Ascending aorta (tissue), 2 donors: ENCODE data around the gene SNX9. TPM values are rescaled to one million over a fixed set of nuclear protein-coding genes. Genes with fewer than 3 reads are reported as not detected.
A peak's percentile ranks its signal among the peaks of the same experiment; 100 is the strongest.

Experiments
- DNase-seq, 2 donors: peaks; one replicate each; pipeline ENCODE4 v3.0.0-alpha.2; 2019; ENCODE audit warnings: low spot score in 2 of 2
- H3K27ac ChIP-seq, 2 donors: fragments of 200-600 bp; sonication (generic); one replicate each; pipeline ENCODE4 v1.5.1; 2016 to 2017; ENCODE audit warnings: mild to moderate bottlenecking in 1 of 2
- H3K27me3 ChIP-seq: fragments of 200-600 bp; sonication (generic); one replicate; pipeline ENCODE4 v1.5.1; 2017
- H3K36me3 ChIP-seq, 2 donors: fragments of 200-600 bp; sonication (generic); one replicate each; pipeline ENCODE4 v1.5.1; 2016
- H3K4me1 ChIP-seq, 2 donors: fragments of 200-600 bp; sonication (generic); one replicate each; pipeline ENCODE4 v1.5.1; 2016 to 2017; ENCODE audit warnings: mild to moderate bottlenecking in 1 of 2
- H3K4me3 ChIP-seq, 2 donors: fragments of 200-600 bp; sonication (generic); one replicate each; pipeline ENCODE4 v1.5.1; 2016 to 2017; ENCODE audit warnings: mild to moderate bottlenecking in 1 of 2
- H3K9me3 ChIP-seq, 2 donors: fragments of 200-600 bp; sonication (generic); one replicate each; pipeline ENCODE4 v1.5.1; 2016
- intact Hi-C: fragments of 100-400 bp; cut with DNase I; formaldehyde crosslinking; loops from one replicate; pipeline ENCODE4 v1.15.1; 2023
- total RNA-seq: library from RNA; depleted of rRNA; stranded (reverse); fragments of >200 nt; gene quantifications from one replicate; pipeline ENCODE4 v1.1.0, GENCODE V29; 2016
- TF ChIP-seq, protein P1 (sequence below), 3 experiments: fragments of 200-600 bp in 2 of 3; fragments of 450-650 bp in 1 of 3; sonication (generic) in 2 of 3; IDR thresholded peaks; one replicate each; pipeline ENCODE4 v1.5.1; 2016 to 2019; ENCODE audit warnings: antibody characterized with exemption in 3 of 3, mild to moderate bottlenecking in 1 of 3, moderate library complexity in 1 of 3

Gene SNX9
- total RNA-seq, 1 donor from 2014 or later, result 55.2 TPM

DNA sequence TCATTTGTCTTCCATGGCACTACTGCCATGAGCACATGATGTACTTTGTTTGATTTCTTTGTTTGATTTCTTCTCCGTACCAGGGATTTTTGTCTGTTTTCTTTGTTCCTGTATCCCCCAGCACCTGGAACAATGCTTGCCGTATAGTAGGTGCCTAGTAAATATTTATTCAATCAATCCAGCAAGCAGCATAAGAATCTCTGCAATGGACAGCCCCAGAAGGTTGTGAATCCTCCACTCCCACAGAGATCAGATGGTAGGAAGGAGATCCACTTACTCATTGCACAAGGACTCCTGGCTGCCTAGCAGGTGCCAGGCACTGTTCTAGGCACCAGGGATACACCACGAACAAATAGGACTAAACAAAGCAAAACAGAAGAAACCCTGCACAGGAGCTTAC, 151.9 kb downstream of the SNX9 start:
- no peak overlapping the region for H3K27ac ChIP-seq
- H3K4me1 ChIP-seq, result no peaks in the 10 kb centered on the region
- no peak overlapping the region for H3K4me3 ChIP-seq
- intact Hi-C loops, result no loop called here
- no peaks in the 10 kb centered on the region for H3K36me3 ChIP-seq
- H3K9me3 ChIP-seq, result no peaks in the 10 kb centered on the region
- H3K27me3 ChIP-seq, result no peaks in the 10 kb centered on the region
- DNase-seq, result peak in 1 of 2 donors; percentile 5
- TF ChIP-seq, protein P1, sequence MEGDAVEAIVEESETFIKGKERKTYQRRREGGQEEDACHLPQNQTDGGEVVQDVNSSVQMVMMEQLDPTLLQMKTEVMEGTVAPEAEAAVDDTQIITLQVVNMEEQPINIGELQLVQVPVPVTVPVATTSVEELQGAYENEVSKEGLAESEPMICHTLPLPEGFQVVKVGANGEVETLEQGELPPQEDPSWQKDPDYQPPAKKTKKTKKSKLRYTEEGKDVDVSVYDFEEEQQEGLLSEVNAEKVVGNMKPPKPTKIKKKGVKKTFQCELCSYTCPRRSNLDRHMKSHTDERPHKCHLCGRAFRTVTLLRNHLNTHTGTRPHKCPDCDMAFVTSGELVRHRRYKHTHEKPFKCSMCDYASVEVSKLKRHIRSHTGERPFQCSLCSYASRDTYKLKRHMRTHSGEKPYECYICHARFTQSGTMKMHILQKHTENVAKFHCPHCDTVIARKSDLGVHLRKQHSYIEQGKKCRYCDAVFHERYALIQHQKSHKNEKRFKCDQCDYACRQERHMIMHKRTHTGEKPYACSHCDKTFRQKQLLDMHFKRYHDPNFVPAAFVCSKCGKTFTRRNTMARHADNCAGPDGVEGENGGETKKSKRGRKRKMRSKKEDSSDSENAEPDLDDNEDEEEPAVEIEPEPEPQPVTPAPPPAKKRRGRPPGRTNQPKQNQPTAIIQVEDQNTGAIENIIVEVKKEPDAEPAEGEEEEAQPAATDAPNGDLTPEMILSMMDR (IDR thresholded peaks at IDR 0.05), result no peak

DNA sequence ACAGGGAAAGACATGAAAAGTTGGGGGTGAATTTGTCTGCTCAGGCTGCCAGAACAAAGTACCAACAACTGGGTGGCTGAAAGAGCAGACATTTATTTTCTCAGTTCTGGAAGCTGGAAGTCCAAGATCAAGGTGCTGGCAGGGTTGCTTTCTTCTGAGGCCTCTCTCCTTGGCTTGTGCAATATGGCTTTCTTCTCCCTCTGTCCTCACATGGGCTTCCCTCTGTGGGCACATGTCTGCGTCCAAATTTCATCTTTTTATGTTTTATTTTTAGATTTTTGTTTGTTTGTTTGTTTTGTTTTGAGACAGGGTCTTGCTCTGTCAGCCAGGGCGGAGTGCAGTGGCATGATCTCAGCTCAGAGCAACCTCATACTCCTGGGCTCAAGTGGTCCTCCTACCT, 152.4 kb downstream of the SNX9 start:
- DNase-seq, result peak in 1 of 2 donors; percentile 25
- intact Hi-C loops, result no loop called here
- TF ChIP-seq, protein P1 (IDR thresholded peaks at IDR 0.05), result no peak
- Histone ChIP-seq H3K9me3 (no peaks in the 10 kb centered on the region), H3K4me3 (no peak overlapping the region), H3K36me3 (no peaks in the 10 kb centered on the region), H3K4me1 (no peaks in the 10 kb centered on the region), H3K27ac (no peak overlapping the region), H3K27me3 (no peaks in the 10 kb centered on the region)

DNA sequence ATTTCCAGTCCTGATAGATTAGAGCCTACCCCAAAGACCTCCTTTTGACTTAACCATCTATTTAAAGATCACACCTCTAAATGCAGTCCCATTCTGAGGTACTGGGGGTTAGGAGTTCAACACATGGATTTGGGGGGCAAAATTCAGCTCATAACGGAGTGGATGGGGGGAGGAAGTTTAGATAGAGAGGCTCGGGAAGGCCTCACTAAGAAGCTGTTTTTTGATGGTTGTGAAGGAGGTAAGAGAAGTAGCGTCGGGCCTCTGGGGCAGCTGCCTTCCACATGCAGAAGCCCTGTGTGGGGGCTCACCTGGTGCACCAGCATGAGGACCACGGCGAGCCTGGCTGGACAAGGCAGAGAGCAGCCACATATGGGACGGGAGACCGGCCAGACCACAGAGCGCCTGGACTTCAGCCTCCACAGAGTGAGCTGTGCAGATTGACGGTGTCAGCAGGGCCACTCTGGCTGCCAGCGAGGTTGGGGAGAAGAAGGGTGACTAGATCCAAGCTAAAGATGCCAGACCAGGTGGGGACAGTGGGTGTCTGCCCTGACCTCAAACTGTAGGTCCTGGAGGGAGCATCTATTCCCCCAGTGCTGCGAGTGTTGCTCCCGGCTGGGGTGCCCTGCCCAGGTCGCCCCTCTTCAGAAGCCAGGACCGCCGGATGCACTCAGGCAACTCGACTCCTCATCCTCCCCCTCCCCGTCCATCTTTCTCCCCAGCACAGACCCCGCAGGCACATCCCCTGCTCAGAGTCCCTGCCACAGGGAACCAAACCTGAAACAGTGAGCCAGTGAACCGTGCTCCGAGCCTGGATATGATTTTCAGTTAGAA, 153.5 kb downstream of the SNX9 start:
- H3K27me3 ChIP-seq, result no peaks in the 10 kb centered on the region
- peak in 1 of 2 donors; percentile 53 for DNase-seq
- intact Hi-C loops, result no loop called here
- H3K4me3 ChIP-seq, result no peak overlapping the region
- no peak overlapping the region for H3K27ac ChIP-seq
- H3K9me3 ChIP-seq, result no peaks in the 10 kb centered on the region
- TF ChIP-seq, protein P1 (IDR thresholded peaks at IDR 0.05), result no peak
- no peaks in the 10 kb centered on the region for H3K36me3 ChIP-seq
- peaks cover 0 to 5% of the 10 kb centered on the region in 2 donors for H3K4me1 ChIP-seq

DNA sequence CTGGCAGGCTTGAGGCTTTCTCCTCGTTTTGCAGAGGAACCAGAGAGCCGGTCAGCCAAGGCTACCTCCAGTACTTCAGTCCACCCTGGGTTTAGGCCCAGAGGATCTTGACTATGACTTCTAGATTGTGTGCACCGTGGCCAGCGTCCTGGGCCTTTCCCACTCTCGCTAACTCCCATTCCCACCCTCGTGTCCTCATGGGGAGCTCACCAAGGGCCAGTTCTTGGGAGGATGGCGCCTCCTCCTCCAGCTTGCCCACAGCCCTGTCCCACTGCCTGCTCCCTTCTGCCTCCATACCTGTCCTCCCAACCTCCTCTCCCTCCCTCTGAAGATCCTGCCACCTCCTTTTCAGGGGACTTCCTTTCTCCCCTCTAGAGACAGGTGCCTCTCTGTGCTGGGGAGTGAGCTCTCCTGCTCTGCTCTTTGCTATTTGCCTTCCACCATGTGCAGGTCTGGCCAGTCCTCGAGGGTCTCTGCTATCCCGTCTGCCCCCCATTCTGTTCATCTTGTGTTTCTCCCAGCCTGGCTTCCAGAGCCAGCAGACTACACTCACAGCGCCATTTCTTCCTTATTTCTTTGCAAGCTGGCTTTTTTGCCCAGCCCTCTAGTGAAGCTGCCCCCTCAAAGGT, 154.2 kb downstream of the SNX9 start:
- TF ChIP-seq, protein P1 (IDR thresholded peaks at IDR 0.05), result no peak
- H3K4me1 ChIP-seq, result peaks cover 0 to 9% of the 10 kb centered on the region in 2 donors
- no peak overlapping the region for H3K27ac ChIP-seq
- H3K9me3 ChIP-seq, result no peaks in the 10 kb centered on the region
- no peaks in the 10 kb centered on the region for H3K27me3 ChIP-seq
- no peaks in the 10 kb centered on the region for H3K36me3 ChIP-seq
- no peak overlapping the region for H3K4me3 ChIP-seq
- intact Hi-C loops, result no loop called here
- peak in 1 of 2 donors; percentile 50 for DNase-seq

DNA sequence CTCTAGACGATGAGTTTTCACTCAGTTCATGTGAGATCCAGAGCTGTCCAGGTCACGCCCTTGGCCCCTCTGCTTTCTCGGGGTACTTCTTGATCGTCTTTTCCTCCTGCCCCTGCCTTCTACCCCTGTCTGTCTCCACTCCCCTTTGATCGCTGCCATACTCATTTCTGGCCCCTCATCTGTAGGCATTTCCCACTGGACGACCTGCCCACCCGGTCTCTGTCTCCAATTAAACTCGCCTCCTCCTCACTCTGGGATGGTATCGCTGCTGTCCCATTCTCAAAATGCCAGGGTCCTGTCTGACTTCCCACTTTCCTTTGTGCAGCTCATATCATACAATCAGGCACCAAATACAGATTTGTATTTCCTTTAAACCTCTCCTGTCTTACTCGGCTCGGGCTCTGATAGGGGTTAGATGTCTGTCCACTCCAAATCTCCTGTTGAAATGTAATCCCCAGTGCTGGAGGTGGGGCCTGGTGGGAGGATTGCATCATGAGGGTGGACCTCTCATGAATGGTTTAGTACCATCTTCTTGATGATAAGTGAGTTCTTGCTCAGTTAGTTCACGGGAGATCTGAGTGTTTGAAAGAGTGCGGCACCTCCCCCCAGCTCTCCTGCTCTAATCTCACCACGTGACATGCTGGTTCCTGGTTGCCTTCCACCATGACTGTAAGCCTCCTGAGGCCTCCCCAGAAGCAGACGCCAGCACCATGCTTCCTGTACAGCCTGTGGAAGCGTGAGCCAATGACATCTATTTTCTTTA, 155.2 kb downstream of the SNX9 start:
- H3K36me3 ChIP-seq, result no peaks in the 10 kb centered on the region
- DNase-seq, result peak in 1 of 2 donors; percentile 49
- no peak overlapping the region for H3K4me3 ChIP-seq
- TF ChIP-seq, protein P1 (IDR thresholded peaks at IDR 0.05), result no peak
- intact Hi-C loops, result no loop called here
- no peak overlapping the region for H3K27ac ChIP-seq
- H3K4me1 ChIP-seq, result peaks cover 0 to 18% of the 10 kb centered on the region in 2 donors
- H3K27me3 ChIP-seq, result no peaks in the 10 kb centered on the region
- H3K9me3 ChIP-seq, result no peaks in the 10 kb centered on the region
